K562 (cell line): ENCODE measurements around the gene OR13J1. TPM values are rescaled to one million over a fixed set of nuclear protein-coding genes. Genes with fewer than 3 reads are reported as not detected.
"Not testable (repeated sequence)": the region's sequence is repeated elsewhere in the genome, so short reads cannot be mapped to it uniquely, and the experiment has no call there.

Experiments used
- ATAC-seq: fragments of 200-7000 bp; cut with Tn5 transposase; 3 replicates; pipeline ENCODE4 v1.9.1; 2020; ENCODE audit warnings: moderate library complexity
- BruUV-seq: library from RNA; stranded (reverse); fragments of 400-500 nt; replicated peaks from 2 replicates; lab custom pipeline; 2021; lab: Mats Ljungman, UMichigan
- CTCF ChIA-PET: fragments of 300-600 bp; formaldehyde crosslinking; extraction: SDS; loops from one replicate; lab custom pipeline; 2021; ENCODE audit warnings: low intra/inter-chr PET ratio; lab: Yijun Ruan, JAX
- POLR2A ChIA-PET: fragments of 300-600, 350-650 bp; sonication (Branson Sonifier 250); formaldehyde crosslinking; extraction: SDS; loops from one replicate; lab custom pipeline; 2021; ENCODE audit warnings: antibody characterized with exemption, inconsistent platforms; lab: Yijun Ruan, JAX
- DNase-seq, 4 experiments: peaks; one replicate each; pipeline versions ENCODE4 v3.0.0 to v3.0.0-alpha.2; 2011 to 2018; ENCODE audit warnings: low spot score in 3 of 4, mixed read lengths in 3 of 4; ENCODE audit errors: extremely low read depth in 1 of 4
- FAIRE-seq: peaks from 2 replicates; lab custom pipeline; 2011; peaks lifted over from hg19 to GRCh38; lab: Jason Lieb, UNC
- H2AFZ ChIP-seq: 2 replicates; pipeline ENCODE4 v1.6.0; 2011; ENCODE audit warnings: low read depth, low read length, control low read depth, inconsistent platforms
- H3K27ac ChIP-seq: fragments of 200-600 bp; 3 replicates; pipeline ENCODE4 v1.8.0; 2011; ENCODE audit warnings: low read depth, mild to moderate bottlenecking, control low read depth, inconsistent platforms, low read length, moderate library complexity, mixed read lengths; ENCODE audit errors: extremely low read depth
- H3K27me3 ChIP-seq, 2 experiments: fragments of 300-600 bp in 1 of 2; 2 replicates in 1 of 2; 3 replicates in 1 of 2; pipeline versions ENCODE4 v1.6.0 to v1.8.0; 2011; ENCODE audit warnings: inconsistent platforms in 2 of 2, low read length in 2 of 2, mild to moderate bottlenecking in 1 of 2, mixed read lengths in 1 of 2, moderate library complexity in 1 of 2; ENCODE audit not compliant: control insufficient read depth in 2 of 2, insufficient read depth in 2 of 2
- H3K36me3 ChIP-seq: fragments of 300-600 bp; 3 replicates; pipeline ENCODE4 v1.8.0; 2011; ENCODE audit warnings: mild to moderate bottlenecking, low read length, inconsistent platforms; ENCODE audit not compliant: control insufficient read depth, insufficient read depth
- H3K4me1 ChIP-seq, 2 experiments: fragments of 200-600 bp in 1 of 2; replicated peaks in 1 of 2; 2 replicates in 1 of 2; 3 replicates in 1 of 2; pipeline versions ENCODE4 v1.5.1 to v1.8.0; 2011; ENCODE audit warnings: inconsistent platforms in 2 of 2, low read length in 2 of 2, mild to moderate bottlenecking in 1 of 2, mixed read lengths in 1 of 2, moderate library complexity in 1 of 2; ENCODE audit not compliant: control insufficient read depth in 2 of 2, insufficient read depth in 2 of 2
- H3K4me2 ChIP-seq: 2 replicates; pipeline ENCODE4 v1.6.1; 2011; ENCODE audit warnings: low read length, control low read depth, inconsistent platforms, mixed read lengths; ENCODE audit not compliant: insufficient read depth
- H3K4me3 ChIP-seq: fragments of 200-600 bp; sonication (generic), shearing (Covaris generic); 2 replicates; pipeline ENCODE4 v1.5.1; 2016; ENCODE audit warnings: control low read depth, inconsistent platforms
- H3K79me2 ChIP-seq: fragments of 200-600 bp; 3 replicates; pipeline ENCODE4 v1.8.0; 2011; ENCODE audit warnings: low read length, inconsistent platforms; ENCODE audit not compliant: control insufficient read depth, insufficient read depth
- H3K9ac ChIP-seq, 2 experiments: 2 replicates each; pipeline versions ENCODE4 v1.6.0 to v1.6.1; 2011; ENCODE audit warnings: low read depth in 2 of 2, low read length in 2 of 2, control low read depth in 1 of 2, inconsistent platforms in 1 of 2, mild to moderate bottlenecking in 1 of 2, mixed read lengths in 1 of 2; ENCODE audit not compliant: insufficient read depth in 1 of 2
- H3K9me1 ChIP-seq: one replicate; pipeline ENCODE4 v1.6.0; 2011; ENCODE audit warnings: inconsistent platforms, mild to moderate bottlenecking, low read length, moderate library complexity; ENCODE audit not compliant: control insufficient read depth, insufficient read depth
- H3K9me3 ChIP-seq: replicated peaks from 2 replicates; pipeline ENCODE4 v1.5.1; 2011; ENCODE audit warnings: low read depth, low read length, inconsistent platforms; ENCODE audit not compliant: control insufficient read depth, insufficient read depth
- H4K20me1 ChIP-seq: replicated peaks from 2 replicates; pipeline ENCODE4 v1.6.1; 2011; ENCODE audit warnings: low read length, inconsistent platforms, mixed read lengths; ENCODE audit not compliant: control insufficient read depth, insufficient read depth
- CREB1 ChIP-seq, 2 experiments: sonication (generic) in 1 of 2; formaldehyde crosslinking in 1 of 2; IDR thresholded peaks; 2 replicates each; pipeline versions ENCODE4 v1.6.1 to v1.8.0; 2012 to 2022; ENCODE audit warnings: inconsistent platforms in 1 of 2, mild to moderate bottlenecking in 1 of 2, missing genetic modification reagents in 1 of 2, moderate library complexity in 1 of 2
- HDAC6 ChIP-seq: IDR thresholded peaks from 2 replicates; pipeline ENCODE4 v1.6.1; 2012; ENCODE audit warnings: low read depth, mild to moderate bottlenecking, control low read depth, inconsistent platforms, low read length, moderate library complexity
- PML ChIP-seq: IDR thresholded peaks from 2 replicates; pipeline ENCODE4 v1.6.1; 2012; ENCODE audit warnings: low read length, inconsistent platforms
- SMAD4 ChIP-seq: fragments of 250-450 bp; sonication (Bioruptor Pico); conservative IDR thresholded peaks from 2 replicates; pipeline ENCODE4 v1.8.0; 2021; ENCODE audit warnings: inconsistent platforms, mild to moderate bottlenecking, moderate library complexity
- ZSCAN32 ChIP-seq: fragments of 450-650 bp; formaldehyde crosslinking; IDR thresholded peaks from 2 replicates; pipeline ENCODE4 v1.4.0; 2020; ENCODE audit warnings: mild to moderate bottlenecking, moderate library complexity
- in situ Hi-C: fragments of 300-500 bp; cut with MboI; formaldehyde crosslinking; loops from 4 replicates; pipeline ENCODE4 v1.15.0; 2018; ENCODE audit warnings: inconsistent platforms, mixed read lengths
- intact Hi-C: fragments of 100-400 bp; cut with micrococcal nuclease; formaldehyde crosslinking; loops from 2 replicates; pipeline ENCODE4 v1.14.2; 2022
- polyA plus RNA-seq, 8 experiments: library from polyadenylated mRNA; depleted of rRNA in 4 of 8; stranded (reverse) in 5 of 8; unstranded in 3 of 8; fragments of >200 nt; fragmentation: Nextera tagmentation in 2 of 8; fragmentation: Illumina TruSeq in 1 of 8; extraction: Ambion mirVana in 2 of 8; extraction: Trizol in 1 of 8; gene quantifications; 2 replicates each; pipeline versions ENCODE4 v1.2.1 to v1.2.3, GENCODE V29; 2011 to 2014; ENCODE audit warnings: inconsistent platforms in 1 of 8, missing spikeins in 1 of 8
- total RNA-seq, 7 experiments: library from RNA; depleted of rRNA in 6 of 7; stranded (reverse); fragments of >200 nt in 6 of 7; fragmentation: Illumina TruSeq in 2 of 7; extraction: Trizol in 2 of 7; gene quantifications; 2 replicates each; pipeline versions ENCODE4 v1.2.1 to v1.2.3, GENCODE V29; 2011 to 2021; ENCODE audit warnings: low replicate concordance in 1 of 7

Gene OR13J1
- total and polyA plus RNA-seq, 9 of the 15 experiments (the other 6 are each of a cell fraction or from before 2014, with no cell fraction given), result not detected

- TF ChIP-seq ZSCAN32 (no peak), CREB1 (IDR thresholded peaks at IDR 0.05) (0 out of 2 replicates have a peak, but pooled peaks have one; percentile 8), CREB1 (CRISPR knock-in tag; IDR thresholded peaks at IDR 0.05) (peak; percentile 40; the same call in 1 of the 2 replicates), HDAC6 (no peak), PML (no peak), SMAD4 (peak; percentile 79)
- TF ChIP-seq, all 486 proteins: peak for 93
These were observed 44.2 kb upstream of the OR13J1 start (continued) for GRCh38 chr9:35914301-35914807.

GRCh38 chr9:35913429-35913828 is 43.2 kb upstream of the OR13J1 start:
- H4K20me1 ChIP-seq, DNase-seq, H3K36me3 ChIP-seq, H3K79me2 ChIP-seq, FAIRE-seq, H3K4me2 ChIP-seq, H3K27me3 ChIP-seq, H3K9me3 ChIP-seq, H3K27ac ChIP-seq, H3K9ac ChIP-seq, CTCF ChIA-PET, H3K9me1 ChIP-seq, in situ Hi-C loops, ATAC-seq, H3K4me3 ChIP-seq, H2AFZ ChIP-seq, BruUV-seq, intact Hi-C loops: not testable (repeated sequence)
- peaks cover 44 to 53% of the 10 kb centered on the region in 2 experiments; a peak in 4 of 5 replicates for H3K4me1 ChIP-seq
- POLR2A ChIA-PET, result interaction anchor here (3.3 kb wide), 1 partner anchor 11 kb away, joined by 20 read pairs; no protein-coding TSS in a partner anchor
